Astrocyte (in vitro differentiated cells and primary cell): ENCODE measurements around the gene ALDH16A1.

Experiments used
- EZH2 ChIP-seq: IDR thresholded peaks from 2 replicates; pipeline ENCODE4 v1.6.1; 2012; ENCODE audit warnings: mild to moderate bottlenecking, low read length, inconsistent platforms; ENCODE audit not compliant: insufficient read depth
- TF ChIP-seq, protein P1 (sequence below): IDR thresholded peaks from 2 replicates; pipeline ENCODE4 v1.5.1; 2011; ENCODE audit warnings: low read depth, mild to moderate bottlenecking, inconsistent platforms, low read length, moderate library complexity; ENCODE audit not compliant: insufficient read depth

DNA sequence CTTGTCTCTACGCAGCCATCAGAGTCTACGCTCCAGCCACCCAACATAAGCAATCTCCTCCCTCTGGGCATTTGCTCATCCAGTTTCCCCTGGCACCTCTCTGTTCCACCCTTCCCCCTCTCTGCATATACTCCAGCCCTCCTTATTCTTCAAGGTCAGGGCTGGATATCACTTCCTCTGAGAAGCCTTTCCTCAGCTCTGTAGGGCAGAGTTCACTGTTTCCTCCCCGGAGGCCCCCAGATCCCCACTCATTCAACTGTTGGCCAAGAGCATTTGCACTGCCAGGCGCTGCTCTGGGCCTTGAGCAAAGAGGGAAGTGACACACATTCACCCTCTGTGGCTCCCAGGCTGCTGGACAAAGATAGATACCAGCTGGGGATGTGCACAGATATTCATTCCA, 62.7 kb downstream of the ALDH16A1 start:
- TF ChIP-seq, protein P1, sequence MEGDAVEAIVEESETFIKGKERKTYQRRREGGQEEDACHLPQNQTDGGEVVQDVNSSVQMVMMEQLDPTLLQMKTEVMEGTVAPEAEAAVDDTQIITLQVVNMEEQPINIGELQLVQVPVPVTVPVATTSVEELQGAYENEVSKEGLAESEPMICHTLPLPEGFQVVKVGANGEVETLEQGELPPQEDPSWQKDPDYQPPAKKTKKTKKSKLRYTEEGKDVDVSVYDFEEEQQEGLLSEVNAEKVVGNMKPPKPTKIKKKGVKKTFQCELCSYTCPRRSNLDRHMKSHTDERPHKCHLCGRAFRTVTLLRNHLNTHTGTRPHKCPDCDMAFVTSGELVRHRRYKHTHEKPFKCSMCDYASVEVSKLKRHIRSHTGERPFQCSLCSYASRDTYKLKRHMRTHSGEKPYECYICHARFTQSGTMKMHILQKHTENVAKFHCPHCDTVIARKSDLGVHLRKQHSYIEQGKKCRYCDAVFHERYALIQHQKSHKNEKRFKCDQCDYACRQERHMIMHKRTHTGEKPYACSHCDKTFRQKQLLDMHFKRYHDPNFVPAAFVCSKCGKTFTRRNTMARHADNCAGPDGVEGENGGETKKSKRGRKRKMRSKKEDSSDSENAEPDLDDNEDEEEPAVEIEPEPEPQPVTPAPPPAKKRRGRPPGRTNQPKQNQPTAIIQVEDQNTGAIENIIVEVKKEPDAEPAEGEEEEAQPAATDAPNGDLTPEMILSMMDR, result no peak
- TF ChIP-seq EZH2, result no peak
